Smooth muscle cell (in vitro differentiated cells): Measurements from ENCODE around the gene EIF2AK3. TPM values are rescaled to one million over a fixed set of nuclear protein-coding genes. Genes with fewer than 3 reads are reported as not detected.
A peak's percentile ranks its signal among the peaks of the same experiment; 100 is the strongest.
"Not testable (repeated sequence)": the region's sequence is repeated elsewhere in the genome, so short reads cannot be mapped to it uniquely, and the experiment has no call there.

Source experiments
- DNase-seq: peaks from one replicate; lab custom pipeline; 2025; ENCODE audit not compliant: unreplicated experiment; lab: John Stamatoyannopoulos, UW
- H2AFZ ChIP-seq: fragments of 200-600 bp; sonication (generic); 2 replicates; pipeline ENCODE4 v1.6.0; 2016; ENCODE audit warnings: antibody characterized with exemption, low read depth, mild to moderate bottlenecking
- H3F3A ChIP-seq: fragments of 200-600 bp; sonication (generic); 2 replicates; pipeline ENCODE4 v1.6.0; 2017; ENCODE audit warnings: antibody characterized with exemption, low read depth
- H3K27ac ChIP-seq: fragments of 200-600 bp; sonication (generic); 2 replicates; pipeline ENCODE4 v1.5.1; 2016; ENCODE audit warnings: low read depth, mild to moderate bottlenecking
- H3K27me3 ChIP-seq: fragments of 200-600 bp; sonication (generic); 2 replicates; pipeline ENCODE4 v1.6.1; 2016; ENCODE audit warnings: low read depth, mild to moderate bottlenecking
- H3K36me3 ChIP-seq: fragments of 200-600 bp; sonication (generic); 2 replicates; pipeline ENCODE4 v1.5.1; 2016; ENCODE audit warnings: low read depth
- H3K4me1 ChIP-seq: fragments of 200-600 bp; sonication (generic); 2 replicates; pipeline ENCODE4 v1.5.1; 2016; ENCODE audit warnings: low read depth
- H3K4me2 ChIP-seq: fragments of 200-600 bp; sonication (generic); 2 replicates; pipeline ENCODE4 v1.6.0; 2016; ENCODE audit warnings: mild to moderate bottlenecking
- H3K4me3 ChIP-seq: fragments of 200-600 bp; sonication (generic); 2 replicates; pipeline ENCODE4 v1.5.1; 2016; ENCODE audit warnings: mild to moderate bottlenecking
- H3K79me2 ChIP-seq: fragments of 200-600 bp; sonication (generic); 2 replicates; pipeline ENCODE4 v1.6.0; 2016; ENCODE audit warnings: low read depth, mild to moderate bottlenecking
- H3K9ac ChIP-seq: fragments of 200-600 bp; sonication (generic); 2 replicates; pipeline ENCODE4 v1.6.0; 2016; ENCODE audit warnings: low read depth
- H3K9me3 ChIP-seq: fragments of 200-600 bp; sonication (generic); replicated peaks from 2 replicates; pipeline ENCODE4 v1.5.1; 2016; ENCODE audit warnings: low read depth
- H4K20me1 ChIP-seq: fragments of 200-600 bp; sonication (generic); 2 replicates; pipeline ENCODE4 v1.6.0; 2016; ENCODE audit warnings: low read depth
- CTCF ChIP-seq: fragments of 200-600 bp; sonication (generic); IDR thresholded peaks from 2 replicates; pipeline ENCODE4 v1.5.1; 2017; ENCODE audit warnings: borderline replicate concordance, mild to moderate bottlenecking, antibody characterized with exemption; ENCODE audit not compliant: insufficient read depth, poor library complexity, severe bottlenecking
- whole genome bisulfite sequencing: methylation state at CpG from one replicate; pipeline ENCODE4 v1.1.7; 2016; ENCODE audit warnings: low lambda C conversion rate; 5-methylcytosine and 5-hydroxymethylcytosine counted together
- polyA plus RNA-seq: library from polyadenylated mRNA; unstranded; fragments of >200 nt; fragmentation: Nextera tagmentation; extraction: Ambion mirVana; gene quantifications from 2 replicates; pipeline ENCODE4 v1.2.1, GENCODE V29; 2016
- total RNA-seq: library from RNA; depleted of rRNA; stranded (reverse); fragments of >200 nt; gene quantifications from 2 replicates; pipeline ENCODE4 v1.2.3, GENCODE V29; 2014

Gene EIF2AK3
- total and polyA plus RNA-seq, 2 experiments from 2014 or later = 16.2 to 53.4 TPM

- Histone ChIP-seq H3K36me3 (no peaks in the 10 kb centered on the region), H3K4me3 (no peak overlapping the region), H3F3A (peaks cover 4% of the 10 kb centered on the region), H3K79me2 (no peaks in the 10 kb centered on the region), H3K27me3 (no peaks in the 10 kb centered on the region), H3K9me3 (no peaks in the 10 kb centered on the region), H3K27ac (peak overlapping the region; percentile 85), H3K4me2 (peak overlapping the region; percentile 21), H4K20me1 (no peaks in the 10 kb centered on the region), H2AFZ (peak overlapping the region; percentile 67), H3K9ac (peak overlapping the region; percentile 14), H3K4me1 (no peaks in the 10 kb centered on the region)
- WGBS = 64% methylated on average over 2 of the region's 2 CpGs
- DNase-seq = no peak
- TF ChIP-seq CTCF = no peak
These were observed 29.9 kb upstream of the EIF2AK3 start for GRCh38 chr2:88657131-88657530.

- 22% methylated on average over 3 of the region's 3 CpGs for WGBS
- H3K27ac ChIP-seq = peak overlapping the region; percentile 85
These were observed 29.4 kb upstream of the EIF2AK3 start for GRCh38 chr2:88656690-88657089.

GRCh38 chr2:88654714-88655113 is 27.4 kb upstream of the EIF2AK3 start:
- Histone ChIP-seq H3K4me3 (no peak overlapping the region), H3K27ac (peak overlapping the region; percentile 44), H3K9ac (no peak overlapping the region), H3F3A (peaks cover 4% of the 10 kb centered on the region), H2AFZ (no peak overlapping the region), H3K4me2 (no peak overlapping the region), H3K79me2 (no peaks in the 10 kb centered on the region), H3K36me3 (no peaks in the 10 kb centered on the region), H3K27me3 (no peaks in the 10 kb centered on the region), H3K4me1 (no peaks in the 10 kb centered on the region), H4K20me1 (no peaks in the 10 kb centered on the region), H3K9me3 (no peaks in the 10 kb centered on the region)
- DNase-seq = no peak
- no peak for TF ChIP-seq CTCF
- 57% methylated on average over 2 of the region's 2 CpGs for WGBS

More at GRCh38 chr2:88656690-88657089, 29.4 kb upstream of the EIF2AK3 start:
- TF ChIP-seq CTCF = no peak
- peaks cover 4% of the 10 kb centered on the region for H3F3A ChIP-seq
- no peaks in the 10 kb centered on the region for H3K9me3 ChIP-seq
- H4K20me1 ChIP-seq = no peaks in the 10 kb centered on the region
- peak overlapping the region; percentile 14 for H3K9ac ChIP-seq
- H3K79me2 ChIP-seq = no peaks in the 10 kb centered on the region
- no peaks in the 10 kb centered on the region for H3K27me3 ChIP-seq
- peak overlapping the region; percentile 21 for H3K4me2 ChIP-seq
- no peak overlapping the region for H3K4me3 ChIP-seq
- H3K36me3 ChIP-seq = no peaks in the 10 kb centered on the region
- no peak for DNase-seq
- H2AFZ ChIP-seq = peak overlapping the region; percentile 67
- no peaks in the 10 kb centered on the region for H3K4me1 ChIP-seq

- H3K9me3 ChIP-seq = no peaks in the 10 kb centered on the region
- no peak overlapping the region for H3K9ac ChIP-seq
- H3K4me1 ChIP-seq = no peaks in the 10 kb centered on the region
- no peaks in the 10 kb centered on the region for H4K20me1 ChIP-seq
- no peak overlapping the region for H3K4me2 ChIP-seq
- 97% methylated on average over 1 of the region's 1 CpG for WGBS
- no peak overlapping the region for H3K27ac ChIP-seq
- no peaks in the 10 kb centered on the region for H3K27me3 ChIP-seq
- no peaks in the 10 kb centered on the region for H3K79me2 ChIP-seq
- DNase-seq = no peak
- no peak overlapping the region for H2AFZ ChIP-seq
- H3K4me3 ChIP-seq = no peak overlapping the region
- H3K36me3 ChIP-seq = no peaks in the 10 kb centered on the region
- no peak for TF ChIP-seq CTCF
- no peaks in the 10 kb centered on the region for H3F3A ChIP-seq
These were observed 24.4 kb upstream of the EIF2AK3 start for GRCh38 chr2:88651646-88652045.

GRCh38 chr2:88645291-88645882 is 18.1 kb upstream of the EIF2AK3 start:
- H2AFZ ChIP-seq, H3K9ac ChIP-seq, H3K36me3 ChIP-seq, DNase-seq, H3K79me2 ChIP-seq, H3K4me3 ChIP-seq, H3F3A ChIP-seq, H3K9me3 ChIP-seq, H3K27me3 ChIP-seq, H3K4me1 ChIP-seq, H4K20me1 ChIP-seq, H3K27ac ChIP-seq, H3K4me2 ChIP-seq: not testable (repeated sequence)
- 85% methylated on average over 2 of the region's 2 CpGs for WGBS
